Peyer's patch (tissue), 4 donors: ENCODE data around the gene OTOS.

Experiments used
- CTCF ChIP-seq, 6 experiments: fragments of 450-650 bp in 4 of 6; fragments of 200-600 bp in 2 of 6; sonication (generic) in 1 of 6; IDR thresholded peaks; one replicate each; pipeline ENCODE4 v1.5.1; 2017 to 2019; ENCODE audit warnings: antibody characterized with exemption in 6 of 6, mild to moderate bottlenecking in 3 of 6, moderate library complexity in 1 of 6
- POLR2A ChIP-seq, 2 donors: fragments of 450-650 bp; IDR thresholded peaks; one replicate each; pipeline ENCODE4 v1.5.1; 2017; ENCODE audit warnings: antibody characterized with exemption in 2 of 2, mild to moderate bottlenecking in 2 of 2, moderate library complexity in 2 of 2

- TF ChIP-seq CTCF (IDR thresholded peaks at IDR 0.05) (no peak), POLR2A (IDR thresholded peaks at IDR 0.05) (no peak)
Measured at GRCh38 chr2:240125742-240126141, 14.7 kb downstream of the OTOS start.
